Right atrium auricular region (tissue), 2 donors: Measurements from ENCODE around the gene PRRX2. TPM values are rescaled to one million over a fixed set of nuclear protein-coding genes. Genes with fewer than 3 reads are reported as not detected.
"Not testable (repeated sequence)": the region's sequence is repeated elsewhere in the genome, so short reads cannot be mapped to it uniquely, and the experiment has no call there.

Experiments used
- DNase-seq: peaks from one replicate; pipeline ENCODE4 v3.0.0-alpha.2; 2019; ENCODE audit warnings: low spot score
- H3K27ac ChIP-seq, 2 donors: fragments of 200-600 bp; sonication (generic); 1 replicate in 1 of 2; 2 replicates in 1 of 2; pipeline ENCODE4 v1.5.1; 2016 to 2019
- H3K27me3 ChIP-seq, 2 donors: fragments of 200-600 bp; sonication (generic); one replicate each; pipeline versions ENCODE4 v1.5.1 to v1.6.0; 2017 to 2019
- H3K36me3 ChIP-seq: fragments of 200-600 bp; sonication (generic); one replicate; pipeline ENCODE4 v1.5.1; 2016
- H3K4me1 ChIP-seq, 2 donors: fragments of 200-600 bp; sonication (generic); one replicate each; pipeline versions ENCODE4 v1.5.1 to v1.6.0; 2017 to 2019
- H3K4me3 ChIP-seq, 2 donors: fragments of 200-600 bp; sonication (generic); 1 replicate in 1 of 2; 2 replicates in 1 of 2; pipeline ENCODE4 v1.5.1; 2017 to 2019; ENCODE audit warnings: mild to moderate bottlenecking in 1 of 2, moderate library complexity in 1 of 2
- H3K9me3 ChIP-seq, 2 donors: fragments of 200-600 bp; sonication (generic); one replicate each; pipeline ENCODE4 v1.5.1; 2019
- CTCF ChIP-seq, 2 donors: fragments of 200-600 bp; sonication (generic); IDR thresholded peaks; one replicate each; pipeline ENCODE4 v1.5.1; 2019; ENCODE audit warnings: antibody characterized with exemption in 2 of 2
- total RNA-seq, 2 donors: library from RNA; depleted of rRNA; stranded (reverse); fragments of >200 nt; gene quantifications; one replicate each; pipeline ENCODE4 v1.1.0, GENCODE V29; 2016

Gene PRRX2
- total RNA-seq, 2 donors from 2014 or later, result 1.1 to 6.9 TPM

DNA sequence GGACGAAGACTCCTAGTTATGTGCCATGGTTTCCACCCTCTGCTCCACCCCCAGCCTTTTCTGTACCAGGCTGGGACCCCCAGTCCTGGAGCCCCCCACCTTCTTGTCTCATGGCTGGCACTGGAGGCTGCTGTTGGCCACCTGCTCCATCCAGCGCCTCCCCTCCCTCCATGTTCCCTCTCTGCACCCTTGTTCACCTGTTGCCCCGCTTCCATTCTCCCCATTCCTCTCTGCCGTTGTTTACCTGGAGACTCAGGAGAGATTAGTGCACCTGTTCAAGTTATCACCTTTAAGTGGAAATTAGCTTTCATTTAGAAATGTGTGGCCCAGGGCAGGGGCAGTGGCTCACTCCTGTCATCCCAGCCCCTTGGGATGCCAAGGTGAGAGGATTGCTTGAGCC lies 32.2 kb upstream of the PRRX2 start:
- Histone ChIP-seq H3K27me3 (no peaks in the 10 kb centered on the region), H3K4me3 (no peak overlapping the region), H3K27ac (no peak overlapping the region), H3K36me3 (peaks cover 59% of the 10 kb centered on the region), H3K4me1 (peaks cover 0 to 48% of the 10 kb centered on the region in 2 donors), H3K9me3 (no peaks in the 10 kb centered on the region)
- no peak for TF ChIP-seq CTCF (IDR thresholded peaks at IDR 0.05)
- DNase-seq, result no peak

DNA sequence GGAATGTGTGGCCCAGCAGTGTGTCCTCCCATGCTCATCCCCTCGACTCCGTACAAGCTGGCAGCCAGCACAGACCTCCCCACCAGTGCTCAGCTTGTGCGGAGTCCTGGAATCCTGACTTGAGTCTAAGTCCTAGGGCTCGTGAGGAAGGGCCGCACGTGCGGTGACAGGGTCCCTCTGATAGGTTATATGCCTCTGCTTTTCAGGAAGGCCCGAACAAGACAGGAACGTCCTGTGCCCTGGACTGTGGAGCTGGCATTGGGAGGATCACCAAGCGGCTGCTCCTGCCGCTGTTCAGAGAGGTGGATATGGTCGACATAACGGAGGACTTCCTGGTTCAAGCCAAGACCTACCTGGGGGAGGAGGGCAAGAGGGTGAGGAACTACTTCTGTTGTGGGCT lies 31.6 kb upstream of the PRRX2 start:
- no peak for TF ChIP-seq CTCF (IDR thresholded peaks at IDR 0.05)
- no peaks in the 10 kb centered on the region for H3K27me3 ChIP-seq
- DNase-seq, result no peak
- H3K36me3 ChIP-seq, result peaks cover 65% of the 10 kb centered on the region
- H3K4me1 ChIP-seq, result peaks cover 0 to 41% of the 10 kb centered on the region in 2 donors
- no peak overlapping the region for H3K4me3 ChIP-seq
- H3K9me3 ChIP-seq, result no peaks in the 10 kb centered on the region
- H3K27ac ChIP-seq, result no peak overlapping the region

GRCh38 chr9:129635099-129636065 lies 30.1 kb upstream of the PRRX2 start:
- TF ChIP-seq CTCF (IDR thresholded peaks at IDR 0.05), result no peak
- H3K4me1 ChIP-seq, result peaks cover 0 to 41% of the 10 kb centered on the region in 2 donors
- no peak for DNase-seq

DNA sequence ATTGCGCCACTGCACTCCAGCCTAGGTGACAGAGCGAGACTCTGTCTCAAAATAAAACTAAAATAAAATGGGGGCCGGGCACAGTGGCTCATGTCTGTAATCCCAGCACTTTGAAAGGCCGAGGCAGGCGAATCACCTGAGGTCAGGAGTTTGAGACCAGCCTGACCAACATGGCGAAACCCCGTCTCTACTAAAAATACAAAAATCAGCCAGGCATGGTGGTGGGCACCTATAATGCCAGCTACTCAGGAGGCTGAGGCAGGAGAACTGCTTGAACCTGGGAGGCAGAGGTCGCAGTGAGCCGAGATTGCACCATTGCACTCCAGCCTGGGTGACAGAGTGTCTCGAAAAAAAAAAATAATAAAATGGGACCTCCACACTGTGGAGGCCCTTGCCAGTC lies 29.1 kb upstream of the PRRX2 start:
- not testable (repeated sequence) for DNase-seq, H3K9me3 ChIP-seq, H3K4me3 ChIP-seq, H3K27me3 ChIP-seq, H3K27ac ChIP-seq
- H3K36me3 ChIP-seq, result peaks cover 74% of the 10 kb centered on the region
- H3K4me1 ChIP-seq, result peaks cover 0 to 41% of the 10 kb centered on the region in 2 donors

More at GRCh38 chr9:129635099-129636065, 30.1 kb upstream of the PRRX2 start:
- Histone ChIP-seq H3K27ac (no peak overlapping the region), H3K4me3 (no peak overlapping the region), H3K36me3 (peaks cover 74% of the 10 kb centered on the region), H3K27me3 (no peaks in the 10 kb centered on the region), H3K9me3 (no peaks in the 10 kb centered on the region)

DNA sequence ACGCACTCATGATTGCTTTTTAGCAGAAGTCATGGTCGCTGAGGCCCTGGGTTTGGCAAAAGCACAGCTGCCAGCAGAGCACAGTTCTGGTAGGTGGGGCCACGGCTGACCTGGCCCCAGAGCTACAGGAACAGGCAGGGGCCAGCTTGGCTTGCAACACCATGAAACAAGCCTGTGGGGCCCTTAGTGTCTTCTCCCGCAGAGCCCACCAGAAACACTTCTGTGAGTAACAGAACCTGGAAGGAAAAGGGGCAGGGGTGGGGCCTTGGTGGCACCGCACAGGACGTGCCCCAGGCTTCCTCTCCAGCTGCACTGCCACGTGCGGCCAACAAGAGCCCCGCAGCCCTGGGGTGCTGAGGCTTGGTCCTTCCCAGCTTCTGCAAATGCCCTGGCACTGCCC lies 28.3 kb upstream of the PRRX2 start:
- Histone ChIP-seq H3K27ac (no peak overlapping the region), H3K4me3 (no peak overlapping the region), H3K27me3 (no peaks in the 10 kb centered on the region), H3K4me1 (peaks cover 0 to 36% of the 10 kb centered on the region in 2 donors), H3K36me3 (peaks cover 74% of the 10 kb centered on the region), H3K9me3 (no peaks in the 10 kb centered on the region)
- DNase-seq, result no peak
- no peak for TF ChIP-seq CTCF (IDR thresholded peaks at IDR 0.05)

- Histone ChIP-seq H3K36me3 (peaks cover 69% of the 10 kb centered on the region), H3K4me1 (peaks cover 0 to 34% of the 10 kb centered on the region in 2 donors), H3K27me3 (no peaks in the 10 kb centered on the region), H3K9me3 (no peaks in the 10 kb centered on the region), H3K27ac (no peak overlapping the region), H3K4me3 (no peak overlapping the region)
- TF ChIP-seq CTCF (IDR thresholded peaks at IDR 0.05), result no peak
- DNase-seq, result no peak
These were observed 27.6 kb upstream of the PRRX2 start for GRCh38 chr9:129637673-129638439.
